ENCODE results near the gene CNPY1. TPM values are rescaled to one million over a fixed set of nuclear protein-coding genes. Genes with fewer than 3 reads are reported as not detected.
A peak's percentile ranks its signal among the peaks of the same experiment; 100 is the strongest.

Gene CNPY1
- total and polyA plus RNA-seq, 5 donors: not detected

GRCh38 chr7:155543011-155543876 lies 3.1 kb downstream of the CNPY1 start:
- Histone ChIP-seq H3K4me1 (ENCODE audit: control insufficient read depth, insufficient read depth, low read length) (no peaks in the 10 kb centered on the region), H3K9me3 (ENCODE audit: control insufficient read depth, low read length) (no peaks in the 10 kb centered on the region), H3K27me3 (ENCODE audit: control insufficient read depth, insufficient read depth) (no peaks in the 10 kb centered on the region), H3K4me3 (ENCODE audit: low read length) (no peak overlapping the region), H3K27ac (ENCODE audit: low read length) (no peak overlapping the region)
- intact Hi-C loops (cut with DNase I): no loop called here
- WGBS: 68% methylated on average over 21 of the region's 21 CpGs
- ATAC-seq (no peak), DNase-seq (no peak)

- Histone ChIP-seq H3K4me3 (ENCODE audit: low read length) (no peak overlapping the region), H3K27me3 (ENCODE audit: control insufficient read depth, insufficient read depth) (no peaks in the 10 kb centered on the region), H3K4me1 (ENCODE audit: control insufficient read depth, insufficient read depth, low read length) (no peaks in the 10 kb centered on the region), H3K9me3 (ENCODE audit: control insufficient read depth, low read length) (no peaks in the 10 kb centered on the region), H3K27ac (ENCODE audit: low read length) (no peak overlapping the region)
- intact Hi-C loops (cut with DNase I): no loop called here
- DNase-seq (no peak), ATAC-seq (no peak)
- 69% methylated on average over 19 of the region's 19 CpGs for WGBS
These were observed 4.2 kb downstream of the CNPY1 start for GRCh38 chr7:155541986-155542675.

- DNase-seq (no peak), ATAC-seq (no peak)
- H3K4me3 ChIP-seq (ENCODE audit: low read length): no peak overlapping the region
- WGBS: 67% methylated on average over 12 of the region's 12 CpGs
- no peaks in the 10 kb centered on the region for H3K9me3 ChIP-seq (ENCODE audit: control insufficient read depth, low read length)
- H3K27me3 ChIP-seq (ENCODE audit: control insufficient read depth, insufficient read depth): no peaks in the 10 kb centered on the region
- H3K27ac ChIP-seq (ENCODE audit: low read length): no peak overlapping the region
- no peaks in the 10 kb centered on the region for H3K4me1 ChIP-seq (ENCODE audit: control insufficient read depth, insufficient read depth, low read length)
- intact Hi-C loops (cut with DNase I): no loop called here
These were observed 5.8 kb downstream of the CNPY1 start for GRCh38 chr7:155540553-155540952.

- 33% methylated on average over 9 of the region's 9 CpGs for WGBS
- Histone ChIP-seq H3K27ac (ENCODE audit: low read length) (no peak overlapping the region), H3K4me1 (ENCODE audit: control insufficient read depth, insufficient read depth, low read length) (no peaks in the 10 kb centered on the region), H3K27me3 (ENCODE audit: control insufficient read depth, insufficient read depth) (no peaks in the 10 kb centered on the region), H3K9me3 (ENCODE audit: control insufficient read depth, low read length) (no peaks in the 10 kb centered on the region), H3K4me3 (ENCODE audit: low read length) (no peak overlapping the region)
- DNase-seq (no peak), ATAC-seq (no peak)
- intact Hi-C loops (cut with DNase I): no loop called here
These were observed 8.1 kb downstream of the CNPY1 start for GRCh38 chr7:155538293-155538692.

GRCh38 chr7:155536451-155536850 lies 9.9 kb downstream of the CNPY1 start:
- H3K27ac ChIP-seq (ENCODE audit: low read length): no peak overlapping the region
- no peaks in the 10 kb centered on the region for H3K9me3 ChIP-seq (ENCODE audit: control insufficient read depth, low read length)
- no peaks in the 10 kb centered on the region for H3K27me3 ChIP-seq (ENCODE audit: control insufficient read depth, insufficient read depth)
- H3K4me1 ChIP-seq (ENCODE audit: control insufficient read depth, insufficient read depth, low read length): no peaks in the 10 kb centered on the region
- ATAC-seq: no peak
- 74% methylated on average over 8 of the region's 8 CpGs for WGBS
- no peak for DNase-seq
- intact Hi-C loops (cut with DNase I): no loop called here
- H3K4me3 ChIP-seq (ENCODE audit: low read length): no peak overlapping the region

- no peaks in the 10 kb centered on the region for H3K9me3 ChIP-seq (ENCODE audit: control insufficient read depth, low read length)
- no peaks in the 10 kb centered on the region for H3K27me3 ChIP-seq (ENCODE audit: control insufficient read depth, insufficient read depth)
These were observed 11.7 kb downstream of the CNPY1 start for GRCh38 chr7:155534691-155535090.

GRCh38 chr7:155533827-155534690 lies 12.3 kb downstream of the CNPY1 start:
- intact Hi-C loops (cut with DNase I): no loop called here
- WGBS: 25% methylated on average over 27 of the region's 27 CpGs
- ATAC-seq (peak in 1 of 2 donors; percentile 58), DNase-seq (no peak)
- Histone ChIP-seq H3K4me1 (ENCODE audit: control insufficient read depth, insufficient read depth, low read length) (no peaks in the 10 kb centered on the region), H3K4me3 (ENCODE audit: low read length) (peak overlapping the region; percentile 37), H3K9me3 (ENCODE audit: control insufficient read depth, low read length) (no peaks in the 10 kb centered on the region), H3K27me3 (ENCODE audit: control insufficient read depth, insufficient read depth) (no peaks in the 10 kb centered on the region), H3K27ac (ENCODE audit: low read length) (no peak overlapping the region)

More at GRCh38 chr7:155534691-155535090, 11.7 kb downstream of the CNPY1 start:
- intact Hi-C loops (cut with DNase I): no loop called here
- Histone ChIP-seq H3K27ac (ENCODE audit: low read length) (no peak overlapping the region), H3K4me1 (ENCODE audit: control insufficient read depth, insufficient read depth, low read length) (no peaks in the 10 kb centered on the region), H3K4me3 (ENCODE audit: low read length) (no peak overlapping the region)
- DNase-seq (no peak), ATAC-seq (no peak)
- WGBS: 68% methylated on average over 11 of the region's 11 CpGs

GRCh38 chr7:155533120-155533826 lies 13.1 kb downstream of the CNPY1 start:
- ATAC-seq: peak in 1 of 2 donors; percentile 48

GRCh38 chr7:155532792-155533119 lies 13.6 kb downstream of the CNPY1 start:
- no peak for ATAC-seq
- Histone ChIP-seq H3K4me3 (ENCODE audit: low read length) (peak overlapping the region; percentile 37), H3K4me1 (ENCODE audit: control insufficient read depth, insufficient read depth, low read length) (no peaks in the 10 kb centered on the region), H3K27ac (ENCODE audit: low read length) (no peak overlapping the region), H3K9me3 (ENCODE audit: control insufficient read depth, low read length) (no peaks in the 10 kb centered on the region), H3K27me3 (ENCODE audit: control insufficient read depth, insufficient read depth) (no peaks in the 10 kb centered on the region)
- intact Hi-C loops (cut with DNase I): no loop called here
- 17% methylated on average over 14 of the region's 14 CpGs for WGBS
- no peak for DNase-seq

More at GRCh38 chr7:155533120-155533826, 13.1 kb downstream of the CNPY1 start:
- Histone ChIP-seq H3K9me3 (ENCODE audit: control insufficient read depth, low read length) (no peaks in the 10 kb centered on the region), H3K27ac (ENCODE audit: low read length) (no peak overlapping the region), H3K27me3 (ENCODE audit: control insufficient read depth, insufficient read depth) (no peaks in the 10 kb centered on the region), H3K4me1 (ENCODE audit: control insufficient read depth, insufficient read depth, low read length) (no peaks in the 10 kb centered on the region), H3K4me3 (ENCODE audit: low read length) (peak overlapping the region; percentile 37)
- 1% methylated on average over 60 of the region's 60 CpGs for WGBS
- intact Hi-C loops (cut with DNase I): no loop called here
- DNase-seq: no peak

GRCh38 chr7:155531681-155532080 lies 14.7 kb downstream of the CNPY1 start:
- DNase-seq (no peak), ATAC-seq (no peak)
- H3K27ac ChIP-seq (ENCODE audit: low read length): no peak overlapping the region
- intact Hi-C loops (cut with DNase I): no loop called here
- H3K4me3 ChIP-seq (ENCODE audit: low read length): no peak overlapping the region
- H3K27me3 ChIP-seq (ENCODE audit: control insufficient read depth, insufficient read depth): no peaks in the 10 kb centered on the region
- WGBS: 16% methylated on average over 9 of the region's 9 CpGs
- H3K4me1 ChIP-seq (ENCODE audit: control insufficient read depth, insufficient read depth, low read length): no peaks in the 10 kb centered on the region
- H3K9me3 ChIP-seq (ENCODE audit: control insufficient read depth, low read length): no peaks in the 10 kb centered on the region
